Coronary artery (tissue), 2 donors: ENCODE measurements around the gene ZNF414.

Experiments
- DNase-seq: peaks from one replicate; pipeline ENCODE4 v3.0.0-alpha.2; 2017; ENCODE audit warnings: low spot score
- H3K27ac ChIP-seq, 2 donors: fragments of 200-600 bp; sonication (generic); one replicate each; pipeline ENCODE4 v1.5.1; 2016 to 2019
- H3K4me3 ChIP-seq: fragments of 200-600 bp; sonication (generic); 2 replicates; pipeline ENCODE4 v1.5.1; 2016; ENCODE audit warnings: mild to moderate bottlenecking, moderate library complexity
- TF ChIP-seq, protein P1 (sequence below): fragments of 200-600 bp; sonication (generic); IDR thresholded peaks from one replicate; pipeline ENCODE4 v1.5.1; 2019; ENCODE audit warnings: antibody characterized with exemption

ZNF414 gene

DNA sequence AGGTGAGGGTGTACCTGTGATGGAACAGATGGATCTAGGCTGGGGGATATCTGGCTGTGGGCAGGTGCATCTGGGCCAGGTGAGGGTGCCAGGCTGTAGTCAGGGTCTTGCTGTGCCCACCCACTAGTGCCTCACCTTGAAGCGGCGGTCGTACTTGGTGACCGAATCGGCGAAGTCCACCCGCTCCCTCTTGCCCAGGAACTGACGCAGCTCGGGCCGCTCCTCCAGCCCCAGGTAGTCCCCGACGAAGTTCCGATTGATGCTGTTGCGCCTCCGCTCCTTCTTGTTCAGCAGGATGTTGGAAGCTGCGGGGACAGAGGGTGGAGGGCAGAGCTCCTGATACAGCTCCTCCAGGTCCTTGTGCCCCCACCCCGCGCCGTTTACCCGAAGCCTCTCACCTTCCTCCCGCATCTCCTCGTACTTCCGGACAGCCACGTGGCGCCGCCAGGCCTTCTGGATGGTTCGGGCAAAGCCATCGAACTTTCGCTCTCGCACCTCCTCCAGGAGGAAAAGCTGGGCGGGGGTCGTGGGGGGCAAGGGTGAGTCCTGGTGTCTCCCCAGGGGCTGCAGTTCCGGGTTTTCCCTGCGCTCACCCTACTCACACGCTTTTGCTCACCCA is 16.2 kb upstream of the ZNF414 start:
- Histone ChIP-seq H3K27ac (no peak overlapping the region), H3K4me3 (no peak overlapping the region)
- TF ChIP-seq, protein P1, sequence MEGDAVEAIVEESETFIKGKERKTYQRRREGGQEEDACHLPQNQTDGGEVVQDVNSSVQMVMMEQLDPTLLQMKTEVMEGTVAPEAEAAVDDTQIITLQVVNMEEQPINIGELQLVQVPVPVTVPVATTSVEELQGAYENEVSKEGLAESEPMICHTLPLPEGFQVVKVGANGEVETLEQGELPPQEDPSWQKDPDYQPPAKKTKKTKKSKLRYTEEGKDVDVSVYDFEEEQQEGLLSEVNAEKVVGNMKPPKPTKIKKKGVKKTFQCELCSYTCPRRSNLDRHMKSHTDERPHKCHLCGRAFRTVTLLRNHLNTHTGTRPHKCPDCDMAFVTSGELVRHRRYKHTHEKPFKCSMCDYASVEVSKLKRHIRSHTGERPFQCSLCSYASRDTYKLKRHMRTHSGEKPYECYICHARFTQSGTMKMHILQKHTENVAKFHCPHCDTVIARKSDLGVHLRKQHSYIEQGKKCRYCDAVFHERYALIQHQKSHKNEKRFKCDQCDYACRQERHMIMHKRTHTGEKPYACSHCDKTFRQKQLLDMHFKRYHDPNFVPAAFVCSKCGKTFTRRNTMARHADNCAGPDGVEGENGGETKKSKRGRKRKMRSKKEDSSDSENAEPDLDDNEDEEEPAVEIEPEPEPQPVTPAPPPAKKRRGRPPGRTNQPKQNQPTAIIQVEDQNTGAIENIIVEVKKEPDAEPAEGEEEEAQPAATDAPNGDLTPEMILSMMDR = no peak
- DNase-seq = no peak

DNA sequence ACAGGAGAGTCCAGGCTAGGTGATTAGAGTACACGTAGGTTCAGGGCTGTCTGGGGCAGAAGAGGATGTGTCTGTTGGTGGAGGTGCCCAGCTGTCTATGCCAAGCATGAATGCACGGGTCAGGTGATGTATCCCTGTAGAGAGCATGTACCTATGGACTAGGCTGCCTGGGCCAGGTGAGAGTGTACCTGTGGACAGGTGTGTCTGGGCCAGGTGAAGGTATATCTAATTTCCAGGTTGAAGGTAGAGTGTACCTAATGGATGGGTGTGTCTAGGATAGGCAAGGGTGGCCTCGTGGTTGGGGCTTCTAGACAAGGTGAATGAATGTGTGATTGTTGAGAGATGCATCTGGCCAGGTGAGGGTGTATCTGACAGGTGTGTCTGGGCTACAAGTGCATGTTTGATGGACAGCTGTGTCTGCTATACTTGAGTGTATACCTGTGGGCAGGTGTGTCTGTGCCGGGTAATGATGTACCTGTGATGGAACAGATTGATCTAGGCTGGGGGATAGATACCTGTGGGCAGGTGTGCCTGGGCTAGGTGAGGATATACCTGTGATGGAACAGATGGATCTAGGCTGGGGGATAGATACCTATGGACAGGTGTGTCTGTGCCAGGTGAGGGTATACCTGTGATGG is 15.5 kb upstream of the ZNF414 start:
- no peak overlapping the region for H3K4me3 ChIP-seq
- TF ChIP-seq, protein P1 = no peak
- H3K27ac ChIP-seq = no peak overlapping the region
- no peak for DNase-seq

DNA sequence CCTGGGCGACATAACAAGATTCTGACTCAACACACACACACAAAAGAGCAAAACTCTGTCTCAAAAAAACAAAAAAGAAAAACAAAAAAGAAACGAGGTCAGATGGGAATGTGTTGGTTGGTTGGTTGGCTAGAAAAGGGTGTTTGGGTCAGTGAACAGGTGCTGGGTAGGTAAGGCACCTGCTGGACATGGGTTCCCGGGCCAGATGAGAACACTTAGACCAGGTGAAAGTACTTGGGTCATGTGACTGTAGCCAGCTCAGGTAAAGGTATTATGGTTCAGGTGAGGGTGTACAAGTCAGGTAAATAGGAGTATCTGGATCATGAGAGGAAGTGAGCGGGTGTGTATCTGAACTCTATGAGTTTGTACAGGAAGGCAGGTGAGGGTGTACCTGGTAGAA is 14.5 kb upstream of the ZNF414 start:
- TF ChIP-seq, protein P1 = no peak
- Histone ChIP-seq H3K27ac (no peak overlapping the region), H3K4me3 (no peak overlapping the region)
- no peak for DNase-seq

DNA sequence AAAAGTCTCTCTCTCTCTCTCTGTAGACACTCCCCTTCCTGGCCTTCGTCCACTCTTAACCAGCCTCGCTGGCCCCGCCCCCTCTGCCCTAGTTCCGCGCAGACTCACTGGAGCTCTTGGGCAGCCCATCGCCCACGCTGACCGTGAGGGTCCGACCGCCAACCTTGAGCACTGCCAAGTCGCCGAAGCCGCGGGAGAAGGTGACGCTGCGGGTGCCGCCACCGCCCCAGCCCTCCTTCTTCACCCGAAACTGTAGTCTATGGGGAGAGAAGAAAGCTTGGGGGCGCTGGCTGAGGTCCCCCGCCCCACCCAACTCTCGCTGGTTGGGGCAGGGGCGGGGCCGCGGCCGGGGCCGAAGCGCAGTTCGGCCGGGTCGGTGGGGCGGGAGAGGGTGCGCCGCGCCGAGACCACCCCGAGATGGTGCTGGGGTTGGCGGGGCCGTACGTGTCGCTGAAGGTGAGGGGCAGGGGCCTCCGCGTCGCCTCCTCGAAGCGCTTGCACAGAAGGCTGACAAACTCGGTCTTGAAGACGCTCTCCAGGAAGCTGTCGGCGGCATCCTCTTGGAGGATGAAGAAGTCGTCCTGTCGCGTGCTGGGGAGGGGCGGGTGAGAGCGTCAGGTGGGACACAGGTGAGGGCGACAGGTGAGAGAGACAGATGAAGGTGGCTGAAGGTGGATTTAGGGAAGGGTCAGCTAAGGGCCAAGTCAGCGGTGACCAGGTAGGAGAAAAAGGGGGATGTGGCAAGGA is 12.6 kb upstream of the ZNF414 start:
- TF ChIP-seq, protein P1 = no peak
- peak; percentile 90 for DNase-seq
- H3K27ac ChIP-seq = peak overlapping the region; percentile 70 to 92
- peak overlapping the region; percentile 87 for H3K4me3 ChIP-seq

DNA sequence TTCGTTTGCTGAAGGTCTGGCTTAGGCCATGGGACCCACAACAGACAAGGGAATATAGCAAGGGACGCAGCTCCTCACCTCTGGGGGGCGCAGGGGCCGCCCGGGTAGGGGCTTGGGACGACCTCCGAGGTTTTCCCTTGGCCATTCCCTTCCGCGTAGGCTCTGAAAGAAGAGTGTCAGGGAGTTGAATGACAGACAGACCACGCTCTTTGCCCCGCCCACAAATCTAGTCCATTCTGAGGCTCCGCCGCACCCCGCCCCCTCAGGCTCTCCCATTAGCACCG is 11.4 kb upstream of the ZNF414 start:
- TF ChIP-seq, protein P1 = no peak
- DNase-seq = no peak
- H3K4me3 ChIP-seq = peak overlapping the region; percentile 87
- peak overlapping the region in 1 of 2 donors; percentile 86 for H3K27ac ChIP-seq

DNA sequence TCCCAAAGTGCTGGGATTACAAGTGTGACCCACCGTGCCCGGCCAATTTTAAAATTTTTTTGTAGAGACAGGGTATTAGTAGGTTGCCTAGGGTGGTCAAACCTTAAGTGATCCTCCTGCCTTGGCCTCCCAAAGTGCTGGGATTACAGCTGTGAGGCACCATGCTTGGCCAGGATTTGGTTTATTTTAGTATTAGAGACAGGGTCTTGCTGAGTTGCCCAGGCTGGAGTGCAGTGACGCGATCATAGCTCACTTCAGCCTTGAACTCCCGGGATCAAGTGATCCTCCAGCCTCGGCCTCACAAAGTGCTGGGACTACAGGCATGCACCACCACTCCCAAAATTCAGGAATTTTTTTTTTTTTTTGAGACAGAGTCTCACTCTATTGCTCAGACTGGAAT is 5.4 kb upstream of the ZNF414 start:
- TF ChIP-seq, protein P1 = no peak
- Histone ChIP-seq H3K27ac (no peak overlapping the region), H3K4me3 (no peak overlapping the region)
- DNase-seq = no peak

DNA sequence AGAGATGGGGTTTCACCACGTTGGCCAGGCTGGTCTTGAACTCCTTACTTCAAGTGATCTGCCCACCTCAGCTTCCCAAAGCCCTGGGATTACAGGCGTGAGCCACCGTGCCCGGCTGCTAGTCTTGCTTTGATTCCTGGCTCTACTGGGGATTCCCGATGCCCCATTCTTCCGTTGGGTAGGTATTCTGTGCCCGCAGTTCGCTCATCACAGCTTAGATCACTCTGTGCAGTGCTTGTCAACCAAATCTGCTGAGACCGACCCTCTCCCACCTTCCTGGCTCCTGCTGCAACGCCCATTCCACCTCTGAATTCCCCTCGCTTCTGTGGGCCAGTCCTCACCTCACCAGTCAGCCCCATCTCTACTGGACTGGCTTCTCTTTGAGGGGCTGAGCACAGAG is 4.6 kb upstream of the ZNF414 start:
- TF ChIP-seq, protein P1 = no peak
- DNase-seq = no peak
- no peak overlapping the region for H3K4me3 ChIP-seq
- H3K27ac ChIP-seq = peak overlapping the region in 1 of 2 donors; percentile 49
